Astrocyte of the hippocampus (primary cell): ENCODE measurements around the gene NATD1.
"Not testable (repeated sequence)": the region's sequence is repeated elsewhere in the genome, so short reads cannot be mapped to it uniquely, and the experiment has no call there.

Experiments
- DNase-seq: peaks from one replicate; pipeline ENCODE4 v3.0.0; 2011; ENCODE audit warnings: low read depth, low spot score

Gene NATD1

DNA sequence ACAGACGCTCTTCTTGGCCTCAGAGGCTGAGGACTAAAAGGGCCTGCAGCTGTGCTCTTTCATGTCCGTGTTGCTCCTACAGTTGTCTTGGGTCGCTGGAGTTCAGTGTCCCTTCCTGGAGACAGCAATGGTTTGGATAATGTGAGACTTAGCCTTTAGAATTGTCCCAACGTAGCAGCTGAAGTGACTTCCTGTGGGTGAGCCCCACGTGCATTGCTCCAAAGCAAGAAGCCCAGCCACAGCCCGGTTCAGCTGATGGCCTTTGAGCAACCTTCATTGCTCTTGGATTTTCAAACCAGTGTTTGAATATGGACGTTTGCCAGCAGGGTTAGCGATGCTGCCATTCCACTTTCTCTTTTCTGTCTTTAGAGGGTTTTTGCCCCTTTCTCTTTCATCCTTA lies 59.0 kb downstream of the NATD1 start:
- DNase-seq: no peak

DNA sequence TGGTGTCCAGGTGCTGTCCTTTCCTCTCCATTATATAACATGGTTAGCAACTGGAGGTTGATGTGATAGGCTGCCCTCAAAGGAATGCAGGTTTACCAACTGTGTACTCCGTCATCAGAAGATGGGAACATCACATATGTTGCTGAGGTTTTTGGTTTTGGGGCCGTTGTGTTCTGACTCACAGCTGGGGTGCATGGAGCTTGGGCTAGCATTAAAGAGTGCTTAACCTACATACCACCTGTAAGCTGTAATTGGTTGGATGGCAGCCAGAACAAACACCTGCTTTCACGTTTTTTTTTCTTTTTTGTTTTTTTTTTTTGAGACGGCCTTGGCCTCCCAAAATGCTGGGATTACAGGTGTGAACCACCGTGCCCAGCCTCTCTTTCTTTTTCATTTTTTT lies 60.2 kb downstream of the NATD1 start:
- DNase-seq: no peak

DNA sequence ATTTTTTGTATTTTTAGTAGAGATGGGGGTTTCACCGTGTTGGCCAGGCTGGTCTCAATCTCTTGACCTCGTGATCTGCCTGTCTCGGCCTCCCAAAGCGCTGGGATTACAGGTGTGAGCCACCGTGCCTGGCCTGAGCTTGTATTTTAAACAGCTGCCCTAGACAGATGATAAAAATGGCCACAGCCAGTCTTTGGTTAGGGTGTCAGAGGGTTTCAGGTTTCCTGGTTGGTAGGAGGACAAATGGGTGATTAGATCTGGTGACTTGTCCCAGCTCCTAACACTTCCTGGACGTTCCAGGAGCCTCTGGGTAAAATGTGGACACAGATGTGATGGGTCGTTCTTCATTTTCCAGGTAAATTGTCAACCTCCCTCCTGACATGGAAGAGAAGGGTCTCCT lies 60.8 kb downstream of the NATD1 start:
- DNase-seq: not testable (repeated sequence)

DNA sequence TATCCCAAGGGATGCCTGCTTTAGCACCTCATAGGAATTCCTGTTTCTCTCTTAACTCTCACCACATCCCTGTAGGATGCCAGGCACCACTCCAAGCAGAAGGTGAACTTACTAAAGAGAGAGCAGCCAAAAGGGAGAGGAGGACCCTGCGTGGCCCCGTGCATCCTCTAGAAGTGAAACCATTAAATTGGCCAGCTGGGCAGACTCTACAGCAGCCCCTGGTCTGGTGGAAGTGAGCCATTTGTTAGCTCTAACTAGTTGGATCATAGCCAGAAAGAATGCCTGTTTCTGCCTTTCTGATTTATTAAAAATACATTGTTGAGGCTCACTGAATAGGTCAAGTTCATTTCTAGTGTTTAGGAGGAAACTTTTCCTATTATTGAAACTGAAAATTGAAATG lies 61.5 kb downstream of the NATD1 start:
- no peak for DNase-seq

DNA sequence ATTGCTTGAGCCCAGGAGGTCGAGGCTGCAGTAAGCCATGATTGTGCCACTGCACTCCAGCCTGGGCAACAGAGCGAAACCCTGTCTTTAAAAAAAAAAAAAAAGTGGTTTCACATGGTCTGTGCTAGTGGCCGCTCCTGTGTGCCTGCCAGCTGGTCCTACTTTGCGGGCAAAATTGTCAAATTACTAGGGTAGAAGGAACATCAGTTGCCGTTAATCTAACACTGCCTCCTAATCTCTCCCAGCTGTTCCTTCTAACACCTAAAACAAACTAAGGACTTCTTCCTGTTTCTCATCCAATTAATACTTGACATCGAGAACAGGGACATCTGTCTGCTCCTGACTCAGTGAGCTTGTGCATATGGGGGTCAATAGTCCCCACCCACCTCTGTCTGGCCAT lies 63.1 kb downstream of the NATD1 start:
- DNase-seq: no peak

DNA sequence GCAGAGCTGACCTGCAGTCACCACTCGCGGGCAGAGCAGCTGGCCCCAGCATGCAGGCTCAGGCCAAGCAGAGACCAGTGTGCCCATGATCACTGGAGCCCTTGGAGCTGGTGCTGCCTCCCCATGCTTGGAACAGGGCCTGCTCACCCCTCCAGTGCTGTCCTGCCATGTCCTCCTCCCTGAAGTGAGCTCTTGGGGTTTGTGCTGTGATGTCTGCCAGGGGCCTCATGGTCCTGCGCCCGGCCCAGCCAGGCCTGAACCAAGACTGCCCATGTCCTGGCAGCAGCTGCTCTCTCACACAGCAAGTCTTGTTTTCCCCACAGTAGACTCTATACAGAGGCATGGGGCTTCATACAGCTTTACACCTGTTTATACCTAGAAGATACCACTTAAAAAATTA lies 63.8 kb downstream of the NATD1 start:
- DNase-seq: no peak
